HepG2 (cell line): Measurements from ENCODE around the gene PRTN3. TPM values are rescaled to one million over a fixed set of nuclear protein-coding genes. Genes with fewer than 3 reads are reported as not detected.

Experiments used
- FOXA1 ChIP-seq, 2 experiments: fragments of 450-650 bp in 1 of 2; sonication (generic) in 1 of 2; formaldehyde crosslinking in 1 of 2; IDR thresholded peaks; 2 replicates each; pipeline versions ENCODE4 v1.4.0 to v1.6.1; 2016 to 2020; ENCODE audit warnings: missing genetic modification reagents in 1 of 2
- FOXO1 ChIP-seq: sonication (generic); formaldehyde crosslinking; IDR thresholded peaks from 2 replicates; pipeline ENCODE4 v1.4.0; 2020; ENCODE audit warnings: missing genetic modification reagents
- MED13 ChIP-seq: sonication (generic); formaldehyde crosslinking; IDR thresholded peaks from 2 replicates; pipeline ENCODE4 v1.5.0; 2020; ENCODE audit warnings: missing genetic modification reagents
- NCOA5 ChIP-seq: sonication (generic); formaldehyde crosslinking; IDR thresholded peaks from 2 replicates; pipeline ENCODE4 v1.4.0; 2020; ENCODE audit warnings: missing genetic modification reagents
- NR2F6 ChIP-seq, 2 experiments: IDR thresholded peaks; 2 replicates each; pipeline ENCODE4 v1.6.1; 2016; ENCODE audit warnings: antibody characterized with exemption in 1 of 2, mild to moderate bottlenecking in 1 of 2
- RARA ChIP-seq: IDR thresholded peaks from 2 replicates; pipeline ENCODE4 v1.6.1; 2016; ENCODE audit warnings: missing genetic modification reagents, missing compliant biosample characterization
- REL ChIP-seq: sonication (generic); formaldehyde crosslinking; conservative IDR thresholded peaks from 2 replicates; pipeline ENCODE4 v1.8.0; 2022; ENCODE audit warnings: mild to moderate bottlenecking, missing genetic modification reagents, moderate library complexity
- TCF12 ChIP-seq, 2 experiments: fragments of 450-650 bp in 1 of 2; sonication (generic) in 1 of 2; formaldehyde crosslinking in 1 of 2; IDR thresholded peaks; 2 replicates each; pipeline versions ENCODE4 v1.6.1 to v1.8.0; 2017 to 2022; ENCODE audit warnings: antibody characterized with exemption in 1 of 2, mild to moderate bottlenecking in 1 of 2, missing genetic modification reagents in 1 of 2, moderate library complexity in 1 of 2
- THYN1 ChIP-seq: sonication (generic); formaldehyde crosslinking; IDR thresholded peaks from 2 replicates; pipeline ENCODE4 v1.8.1; 2023; ENCODE audit warnings: low read depth, mild to moderate bottlenecking, moderate library complexity, missing genetic modification reagents, borderline replicate concordance
- TOE1 ChIP-seq: sonication (generic); formaldehyde crosslinking; IDR thresholded peaks from 2 replicates; pipeline ENCODE4 v1.4.0; 2020; ENCODE audit warnings: mild to moderate bottlenecking, missing genetic modification reagents
- ZBTB2 ChIP-seq: sonication (generic); formaldehyde crosslinking; IDR thresholded peaks from 2 replicates; pipeline ENCODE4 v1.8.0; 2022; ENCODE audit warnings: low read depth, missing genetic modification reagents
- ZFP36L2 ChIP-seq: sonication (generic); formaldehyde crosslinking; IDR thresholded peaks from 2 replicates; pipeline ENCODE4 v1.4.0; 2020; ENCODE audit warnings: missing genetic modification reagents
- ZMYM3 ChIP-seq: sonication (generic); formaldehyde crosslinking; IDR thresholded peaks from 2 replicates; pipeline ENCODE4 v1.5.1; 2020; ENCODE audit warnings: mild to moderate bottlenecking, missing genetic modification reagents
- ZNF264 ChIP-seq: sonication (generic); formaldehyde crosslinking; IDR thresholded peaks from 2 replicates; pipeline ENCODE4 v1.4.0; 2020; ENCODE audit warnings: missing genetic modification reagents
- ZNF382 ChIP-seq: sonication (generic); formaldehyde crosslinking; IDR thresholded peaks from 2 replicates; pipeline ENCODE4 v1.5.0; 2020; ENCODE audit warnings: missing genetic modification reagents, mild to moderate bottlenecking, borderline replicate concordance
- ZNF670 ChIP-seq: sonication (generic); formaldehyde crosslinking; IDR thresholded peaks from 2 replicates; pipeline ENCODE4 v1.8.0; 2022; ENCODE audit warnings: mild to moderate bottlenecking, missing genetic modification reagents, borderline replicate concordance
- ZSCAN31 ChIP-seq: sonication (generic); formaldehyde crosslinking; IDR thresholded peaks from 2 replicates; pipeline ENCODE4 v1.5.0; 2020; ENCODE audit warnings: low read depth, mild to moderate bottlenecking, missing genetic modification reagents
- polyA plus RNA-seq, 8 experiments: library from polyadenylated mRNA; depleted of rRNA in 3 of 8; stranded (reverse) in 7 of 8; unstranded in 1 of 8; fragments of >200 nt; fragmentation: Illumina TruSeq in 4 of 8; extraction: Trizol in 4 of 8; gene quantifications; 2 replicates each; pipeline versions ENCODE4 v1.2.1 to v1.2.3, GENCODE V29; 2011 to 2016; ENCODE audit warnings: low read depth in 4 of 8, missing spikeins in 1 of 8, mixed read lengths in 1 of 8; ENCODE audit not compliant: insufficient read depth in 1 of 8
- total RNA-seq, 5 experiments: library from RNA; depleted of rRNA; stranded (reverse); fragments of >200 nt; fragmentation: Illumina TruSeq; extraction: Trizol; gene quantifications; 2 replicates each; pipeline ENCODE4 v1.2.3, GENCODE V29; 2016; ENCODE audit warnings: low read depth in 1 of 5
- TF ChIP-seq, protein P1 (sequence below): sonication (generic); formaldehyde crosslinking; IDR thresholded peaks from 2 replicates; pipeline ENCODE4 v1.4.0; 2020; ENCODE audit warnings: missing genetic modification reagents, borderline replicate concordance
- TF ChIP-seq, protein P2 (sequence below): sonication (generic); formaldehyde crosslinking; IDR thresholded peaks from 2 replicates; pipeline ENCODE4 v1.4.0; 2020; ENCODE audit warnings: mild to moderate bottlenecking, missing genetic modification reagents, borderline replicate concordance
- TF ChIP-seq, protein P3 (sequence below): sonication (generic); formaldehyde crosslinking; IDR thresholded peaks from 2 replicates; pipeline ENCODE4 v1.9.0; 2022; ENCODE audit warnings: missing genetic modification reagents, mild to moderate bottlenecking, borderline replicate concordance

PRTN3 gene
- total and polyA plus RNA-seq, 2 of the 13 experiments (the other 11 are each of a cell fraction or from before 2014, with no cell fraction given): not detected

GRCh38 chr19:892894-893689 lies 52.3 kb downstream of the PRTN3 start, which contains the start of the genes MED16 and RNU6-9 (continued):
- TF ChIP-seq ZBTB2 (CRISPR knock-in tag) (no peak; the same call in 1 of the 2 replicates), RARA (CRISPR knock-in tag) (no peak), ZMYM3 (CRISPR knock-in tag) (0 out of 2 replicates have a peak, but pooled peaks have one; percentile 24), TCF12 (IDR thresholded peaks at IDR 0.05) (no peak), TCF12 (CRISPR knock-in tag; IDR thresholded peaks at IDR 0.05) (no peak), NCOA5 (CRISPR knock-in tag) (no peak), FOXA1 (IDR thresholded peaks at IDR 0.05) (no peak), FOXA1 (CRISPR knock-in tag; IDR thresholded peaks at IDR 0.05) (no peak), TOE1 (CRISPR knock-in tag) (no peak; the same call in 1 of the 2 replicates), FOXO1 (CRISPR knock-in tag) (no peak; the same call in 1 of the 2 replicates), MED13 (CRISPR knock-in tag) (no peak), ZNF264 (CRISPR knock-in tag) (peak; percentile 84; the same call in 1 of the 2 replicates), THYN1 (CRISPR knock-in tag) (no peak), REL (peak; percentile 71; the same call in 1 of the 2 replicates), ZSCAN31 (no peak; the same call in 1 of the 2 replicates), ZNF382 (no peak), NR2F6 (IDR thresholded peaks at IDR 0.05) (peak; percentile 34; the same call in 1 of the 2 replicates), NR2F6 (CRISPR knock-in tag; IDR thresholded peaks at IDR 0.05) (no peak), ZNF670 (no peak), ZFP36L2 (CRISPR knock-in tag) (no peak)
- TF ChIP-seq, protein P1, sequence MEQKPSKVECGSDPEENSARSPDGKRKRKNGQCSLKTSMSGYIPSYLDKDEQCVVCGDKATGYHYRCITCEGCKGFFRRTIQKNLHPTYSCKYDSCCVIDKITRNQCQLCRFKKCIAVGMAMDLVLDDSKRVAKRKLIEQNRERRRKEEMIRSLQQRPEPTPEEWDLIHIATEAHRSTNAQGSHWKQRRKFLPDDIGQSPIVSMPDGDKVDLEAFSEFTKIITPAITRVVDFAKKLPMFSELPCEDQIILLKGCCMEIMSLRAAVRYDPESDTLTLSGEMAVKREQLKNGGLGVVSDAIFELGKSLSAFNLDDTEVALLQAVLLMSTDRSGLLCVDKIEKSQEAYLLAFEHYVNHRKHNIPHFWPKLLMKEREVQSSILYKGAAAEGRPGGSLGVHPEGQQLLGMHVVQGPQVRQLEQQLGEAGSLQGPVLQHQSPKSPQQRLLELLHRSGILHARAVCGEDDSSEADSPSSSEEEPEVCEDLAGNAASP: no peak
- TF ChIP-seq, protein P2, sequence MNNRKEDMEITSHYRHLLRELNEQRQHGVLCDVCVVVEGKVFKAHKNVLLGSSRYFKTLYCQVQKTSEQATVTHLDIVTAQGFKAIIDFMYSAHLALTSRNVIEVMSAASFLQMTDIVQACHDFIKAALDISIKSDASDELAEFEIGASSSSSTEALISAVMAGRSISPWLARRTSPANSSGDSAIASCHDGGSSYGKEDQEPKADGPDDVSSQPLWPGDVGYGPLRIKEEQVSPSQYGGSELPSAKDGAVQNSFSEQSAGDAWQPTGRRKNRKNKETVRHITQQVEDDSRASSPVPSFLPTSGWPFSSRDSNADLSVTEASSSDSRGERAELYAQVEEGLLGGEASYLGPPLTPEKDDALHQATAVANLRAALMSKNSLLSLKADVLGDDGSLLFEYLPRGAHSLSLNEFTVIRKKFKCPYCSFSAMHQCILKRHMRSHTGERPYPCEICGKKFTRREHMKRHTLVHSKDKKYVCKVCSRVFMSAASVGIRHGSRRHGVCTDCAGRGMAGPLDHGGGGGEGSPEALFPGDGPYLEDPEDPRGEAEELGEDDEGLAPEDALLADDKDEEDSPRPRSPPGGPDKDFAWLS (CRISPR knock-in tag): no peak
- TF ChIP-seq, protein P3, sequence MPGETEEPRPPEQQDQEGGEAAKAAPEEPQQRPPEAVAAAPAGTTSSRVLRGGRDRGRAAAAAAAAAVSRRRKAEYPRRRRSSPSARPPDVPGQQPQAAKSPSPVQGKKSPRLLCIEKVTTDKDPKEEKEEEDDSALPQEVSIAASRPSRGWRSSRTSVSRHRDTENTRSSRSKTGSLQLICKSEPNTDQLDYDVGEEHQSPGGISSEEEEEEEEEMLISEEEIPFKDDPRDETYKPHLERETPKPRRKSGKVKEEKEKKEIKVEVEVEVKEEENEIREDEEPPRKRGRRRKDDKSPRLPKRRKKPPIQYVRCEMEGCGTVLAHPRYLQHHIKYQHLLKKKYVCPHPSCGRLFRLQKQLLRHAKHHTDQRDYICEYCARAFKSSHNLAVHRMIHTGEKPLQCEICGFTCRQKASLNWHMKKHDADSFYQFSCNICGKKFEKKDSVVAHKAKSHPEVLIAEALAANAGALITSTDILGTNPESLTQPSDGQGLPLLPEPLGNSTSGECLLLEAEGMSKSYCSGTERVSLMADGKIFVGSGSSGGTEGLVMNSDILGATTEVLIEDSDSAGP (CRISPR knock-in tag): peak; percentile 64; the same call in 1 of the 2 replicates
